Thyroid gland (tissue), 4 donors: ENCODE measurements around the gene UBE2E3.

Experiments
- POLR2A ChIP-seq, 2 donors: fragments of 450-650 bp; IDR thresholded peaks; one replicate each; pipeline ENCODE4 v1.6.1; 2017; ENCODE audit warnings: antibody characterized with exemption in 2 of 2, mild to moderate bottlenecking in 2 of 2, moderate library complexity in 1 of 2
- TF ChIP-seq, protein P1 (sequence below), 6 experiments: fragments of 200-600 bp in 3 of 6; fragments of 450-650 bp in 3 of 6; sonication (generic) in 3 of 6; IDR thresholded peaks; one replicate each; pipeline ENCODE4 v1.5.1; 2016 to 2019; ENCODE audit warnings: antibody characterized with exemption in 6 of 6, mild to moderate bottlenecking in 2 of 6, inconsistent platforms in 1 of 6, moderate library complexity in 1 of 6

- TF ChIP-seq, protein P1, sequence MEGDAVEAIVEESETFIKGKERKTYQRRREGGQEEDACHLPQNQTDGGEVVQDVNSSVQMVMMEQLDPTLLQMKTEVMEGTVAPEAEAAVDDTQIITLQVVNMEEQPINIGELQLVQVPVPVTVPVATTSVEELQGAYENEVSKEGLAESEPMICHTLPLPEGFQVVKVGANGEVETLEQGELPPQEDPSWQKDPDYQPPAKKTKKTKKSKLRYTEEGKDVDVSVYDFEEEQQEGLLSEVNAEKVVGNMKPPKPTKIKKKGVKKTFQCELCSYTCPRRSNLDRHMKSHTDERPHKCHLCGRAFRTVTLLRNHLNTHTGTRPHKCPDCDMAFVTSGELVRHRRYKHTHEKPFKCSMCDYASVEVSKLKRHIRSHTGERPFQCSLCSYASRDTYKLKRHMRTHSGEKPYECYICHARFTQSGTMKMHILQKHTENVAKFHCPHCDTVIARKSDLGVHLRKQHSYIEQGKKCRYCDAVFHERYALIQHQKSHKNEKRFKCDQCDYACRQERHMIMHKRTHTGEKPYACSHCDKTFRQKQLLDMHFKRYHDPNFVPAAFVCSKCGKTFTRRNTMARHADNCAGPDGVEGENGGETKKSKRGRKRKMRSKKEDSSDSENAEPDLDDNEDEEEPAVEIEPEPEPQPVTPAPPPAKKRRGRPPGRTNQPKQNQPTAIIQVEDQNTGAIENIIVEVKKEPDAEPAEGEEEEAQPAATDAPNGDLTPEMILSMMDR (IDR thresholded peaks at IDR 0.05): no peak
- TF ChIP-seq POLR2A (IDR thresholded peaks at IDR 0.05): no peak
These were observed 85.1 kb downstream of the UBE2E3 start for GRCh38 chr2:181065458-181065857.
